Neuronal stem cell (in vitro differentiated cells): ENCODE measurements around the gene TRPM8.
"Not testable (repeated sequence)": the region's sequence is repeated elsewhere in the genome, so short reads cannot be mapped to it uniquely, and the experiment has no call there.

Experiments used
- DNase-seq: peaks from one replicate; pipeline ENCODE4 v3.0.0-alpha.2; 2013; ENCODE audit warnings: low spot score
- H2AFZ ChIP-seq: one replicate; pipeline ENCODE4 v1.6.1; 2013; ENCODE audit warnings: mild to moderate bottlenecking, low read length, inconsistent platforms
- H2AK5ac ChIP-seq: 2 replicates; pipeline ENCODE4 v1.6.1; 2013; ENCODE audit warnings: low read depth, mild to moderate bottlenecking, inconsistent platforms, low read length, moderate library complexity, mixed read lengths
- H2BK120ac ChIP-seq: 2 replicates; pipeline ENCODE4 v1.6.1; 2013; ENCODE audit warnings: low read depth, mild to moderate bottlenecking, inconsistent platforms, low read length, moderate library complexity, mixed read lengths
- H2BK12ac ChIP-seq: one replicate; pipeline ENCODE4 v1.6.1; 2013; ENCODE audit warnings: low read length, inconsistent platforms
- H2BK15ac ChIP-seq: 2 replicates; pipeline ENCODE4 v1.6.1; 2013; ENCODE audit warnings: mild to moderate bottlenecking, low read length, inconsistent platforms, mixed read lengths
- H2BK5ac ChIP-seq: one replicate; pipeline ENCODE4 v1.6.1; 2013; ENCODE audit warnings: inconsistent platforms, mild to moderate bottlenecking, low read length, moderate library complexity
- H3K14ac ChIP-seq: one replicate; pipeline ENCODE4 v1.6.1; 2013; ENCODE audit warnings: low read length, inconsistent platforms
- H3K18ac ChIP-seq: 2 replicates; pipeline ENCODE4 v1.6.1; 2013; ENCODE audit warnings: low read length, inconsistent platforms
- H3K23ac ChIP-seq: 2 replicates; pipeline ENCODE4 v1.6.1; 2013; ENCODE audit warnings: low read depth, mild to moderate bottlenecking, mixed read lengths, low read length, inconsistent platforms; ENCODE audit not compliant: poor library complexity
- H3K27ac ChIP-seq: replicated peaks from 3 replicates; pipeline ENCODE4 v1.5.1; 2013; ENCODE audit warnings: low read length, inconsistent platforms
- H3K27me3 ChIP-seq, 3 experiments: 2 replicates each; pipeline ENCODE4 v1.6.1; 2013; ENCODE audit warnings: low read length in 3 of 3, mild to moderate bottlenecking in 2 of 3, inconsistent platforms in 1 of 3, low read depth in 1 of 3, mixed read lengths in 1 of 3, moderate library complexity in 1 of 3; ENCODE audit not compliant: control insufficient read depth in 3 of 3, insufficient read depth in 3 of 3
- H3K36me3 ChIP-seq, 2 donors: replicated peaks in 1 of 2; 2 replicates each; pipeline ENCODE4 v1.6.1; 2013; ENCODE audit warnings: low read length in 2 of 2; ENCODE audit not compliant: control insufficient read depth in 2 of 2, insufficient read depth in 2 of 2
- H3K4ac ChIP-seq: 2 replicates; pipeline ENCODE4 v1.6.1; 2013; ENCODE audit warnings: inconsistent platforms, mild to moderate bottlenecking, low read length, moderate library complexity
- H3K4me1 ChIP-seq, 2 donors: 1 replicate in 1 of 2; 2 replicates in 1 of 2; pipeline ENCODE4 v1.6.1; 2013; ENCODE audit warnings: low read length in 2 of 2, low read depth in 1 of 2; ENCODE audit not compliant: control insufficient read depth in 2 of 2, insufficient read depth in 1 of 2
- H3K4me2 ChIP-seq: one replicate; pipeline ENCODE4 v1.6.1; 2013; ENCODE audit warnings: mild to moderate bottlenecking, low read length, inconsistent platforms; ENCODE audit not compliant: insufficient read depth, poor library complexity, severe bottlenecking
- H3K4me3 ChIP-seq, 2 donors: 2 replicates each; pipeline ENCODE4 v1.5.1; 2013; ENCODE audit warnings: low read length in 2 of 2, mild to moderate bottlenecking in 2 of 2, inconsistent platforms in 1 of 2, moderate library complexity in 1 of 2
- H3K79me1 ChIP-seq: one replicate; pipeline ENCODE4 v1.6.1; 2013; ENCODE audit warnings: low read depth, mild to moderate bottlenecking, inconsistent platforms, low read length, moderate library complexity
- H3K9ac ChIP-seq: one replicate; pipeline ENCODE4 v1.6.1; 2013; ENCODE audit warnings: mild to moderate bottlenecking, low read depth, low read length, inconsistent platforms; ENCODE audit not compliant: poor library complexity
- H3K9me3 ChIP-seq, 2 donors: replicated peaks in 1 of 2; 2 replicates each; pipeline versions ENCODE3 to v1.6.1; 2013; ENCODE audit warnings: low read length in 2 of 2, mild to moderate bottlenecking in 2 of 2, inconsistent platforms in 1 of 2, low read depth in 1 of 2, mixed read lengths in 1 of 2, moderate library complexity in 1 of 2; ENCODE audit not compliant: control insufficient read depth in 2 of 2, insufficient read depth in 1 of 2
- H4K8ac ChIP-seq: one replicate; pipeline ENCODE4 v1.6.1; 2013; ENCODE audit warnings: low read depth, mild to moderate bottlenecking, inconsistent platforms, low read length, moderate library complexity
- H4K91ac ChIP-seq: one replicate; pipeline ENCODE4 v1.6.1; 2013; ENCODE audit warnings: low read length, low read depth, mild to moderate bottlenecking, inconsistent platforms; ENCODE audit not compliant: poor library complexity
- WGBS, 2 donors: extraction: QIAGEN DNeasy Blood & Tissue Kit; methylation state at CpG; one replicate each; pipeline ENCODE4 v1.1.7; 2013; ENCODE audit warnings: missing lambda C conversion rate in 2 of 2, mixed read lengths in 1 of 2; ENCODE audit not compliant: insufficient read length in 2 of 2, insufficient replicate concordance in 1 of 2; ENCODE audit errors: extremely low coverage in 2 of 2; 5-methylcytosine and 5-hydroxymethylcytosine counted together

TRPM8 gene

DNA sequence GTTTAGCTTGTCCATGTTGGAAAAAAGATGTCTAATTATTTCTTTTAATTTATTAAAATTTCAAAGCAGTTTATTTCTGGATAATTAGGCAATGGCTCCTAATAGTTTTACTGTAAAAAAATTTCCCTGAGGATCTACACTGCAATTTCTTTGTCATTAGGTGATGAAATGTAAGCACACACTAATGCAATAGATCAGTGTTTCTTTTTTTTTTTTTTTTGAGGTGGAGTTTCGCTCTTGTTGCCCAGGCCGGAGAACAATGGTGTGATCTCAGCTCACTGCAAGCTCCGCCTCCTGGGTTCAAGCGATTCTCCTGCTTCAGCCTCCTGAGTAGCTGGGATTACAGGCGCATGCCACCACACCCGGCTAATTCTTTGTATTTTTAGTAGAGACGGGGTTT lies 48.5 kb downstream of the TRPM8 start:
- not testable (repeated sequence) for H3K4ac ChIP-seq, H3K18ac ChIP-seq, H2BK15ac ChIP-seq, H4K8ac ChIP-seq, H2BK120ac ChIP-seq, H3K9me3 ChIP-seq, H3K9ac ChIP-seq, DNase-seq, H3K27me3 ChIP-seq, H3K4me1 ChIP-seq, H3K23ac ChIP-seq, H2BK5ac ChIP-seq, H2AK5ac ChIP-seq, H4K91ac ChIP-seq, H3K36me3 ChIP-seq, H2AFZ ChIP-seq, H3K4me2 ChIP-seq, H3K79me1 ChIP-seq, H3K27ac ChIP-seq, H2BK12ac ChIP-seq, H3K4me3 ChIP-seq, H3K14ac ChIP-seq
- WGBS, 2 donors, result no CpG with 5 or more reads among the region's 7 CpGs

GRCh38 chr2:233966388-233966787 lies 49.2 kb downstream of the TRPM8 start:
- no peak overlapping the region for H2BK15ac ChIP-seq
- no peak overlapping the region for H3K4me3 ChIP-seq
- H3K14ac ChIP-seq, result no peak overlapping the region
- no peak overlapping the region for H3K18ac ChIP-seq
- H3K79me1 ChIP-seq, result no peaks in the 10 kb centered on the region
- no peaks in the 10 kb centered on the region for H3K27me3 ChIP-seq
- H2BK12ac ChIP-seq, result no peak overlapping the region
- H3K9me3 ChIP-seq, result no peaks in the 10 kb centered on the region
- H2BK5ac ChIP-seq, result no peak overlapping the region
- H2BK120ac ChIP-seq, result no peak overlapping the region
- peaks cover 0 to 8% of the 10 kb centered on the region in 2 donors for H3K36me3 ChIP-seq
- no peak overlapping the region for H4K8ac ChIP-seq
- WGBS, 2 donors, result no CpG with 5 or more reads among the region's 7 CpGs
- H3K9ac ChIP-seq, result no peak overlapping the region
- H2AK5ac ChIP-seq, result no peak overlapping the region
- H3K23ac ChIP-seq, result no peak overlapping the region
- H4K91ac ChIP-seq, result no peak overlapping the region
- no peak overlapping the region for H3K27ac ChIP-seq
- no peak overlapping the region for H3K4me2 ChIP-seq
- H3K4ac ChIP-seq, result no peak overlapping the region
- peaks cover 0 to 3% of the 10 kb centered on the region in 2 donors for H3K4me1 ChIP-seq
- H2AFZ ChIP-seq, result no peak overlapping the region
- DNase-seq, result no peak

DNA sequence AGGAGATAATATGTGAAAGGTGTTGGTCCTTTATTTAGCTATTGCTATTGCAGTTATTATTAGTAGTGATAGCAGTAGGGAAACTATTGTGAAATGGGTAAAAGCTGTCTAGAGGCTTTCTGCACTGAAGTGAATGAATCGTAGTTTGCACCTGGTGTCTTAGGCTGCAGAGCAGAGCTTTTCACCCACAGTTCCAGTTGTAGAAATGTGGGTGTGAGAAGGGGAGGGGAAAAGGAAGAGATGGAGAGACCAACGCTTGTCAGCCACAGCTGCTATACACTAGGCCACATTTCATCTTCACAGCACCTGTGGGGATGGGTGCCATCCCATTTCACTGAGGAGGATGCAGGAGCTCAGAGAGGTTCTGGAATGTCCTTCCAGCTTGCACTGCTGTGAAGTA lies 50.0 kb downstream of the TRPM8 start:
- Histone ChIP-seq H2BK5ac (no peak overlapping the region), H2BK15ac (no peak overlapping the region), H3K36me3 (peaks cover 0 to 8% of the 10 kb centered on the region in 2 donors), H2AFZ (no peak overlapping the region), H3K9ac (no peak overlapping the region), H3K27me3 (no peaks in the 10 kb centered on the region), H3K4me2 (no peak overlapping the region), H3K4me1 (peaks cover 0 to 3% of the 10 kb centered on the region in 2 donors), H3K27ac (no peak overlapping the region), H3K9me3 (no peaks in the 10 kb centered on the region), H3K79me1 (no peaks in the 10 kb centered on the region), H2AK5ac (no peak overlapping the region), H3K14ac (no peak overlapping the region), H2BK120ac (no peak overlapping the region), H4K91ac (no peak overlapping the region), H3K4ac (no peak overlapping the region), H3K23ac (no peak overlapping the region), H4K8ac (no peak overlapping the region), H2BK12ac (no peak overlapping the region), H3K18ac (no peak overlapping the region), H3K4me3 (no peak overlapping the region)
- no peak for DNase-seq
- WGBS, 2 donors, result no CpG with 5 or more reads among the region's 2 CpGs

DNA sequence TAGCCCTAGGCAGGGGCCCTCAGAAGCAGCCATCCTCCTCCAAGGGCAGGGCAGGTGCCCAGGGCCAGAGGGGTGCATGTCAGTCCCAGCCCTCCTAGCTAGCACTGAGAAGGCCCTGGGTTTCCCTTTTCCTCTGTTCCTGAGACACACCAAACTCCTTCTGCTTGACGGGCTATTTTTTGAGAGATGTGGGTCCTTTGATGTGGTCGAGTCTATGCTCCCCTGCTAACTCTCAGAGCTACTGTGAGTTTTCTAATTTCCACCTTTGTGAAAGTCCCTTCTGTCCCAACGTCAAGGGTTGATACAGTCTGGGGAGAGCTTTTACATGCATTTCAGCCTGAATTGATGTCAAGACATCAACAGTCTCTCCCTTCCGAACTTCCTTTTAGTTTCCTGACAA lies 51.4 kb downstream of the TRPM8 start:
- Histone ChIP-seq H3K9me3 (no peaks in the 10 kb centered on the region), H3K4me3 (no peak overlapping the region), H3K23ac (no peak overlapping the region), H2BK120ac (no peak overlapping the region), H2BK12ac (no peak overlapping the region), H2AK5ac (no peak overlapping the region), H3K4me2 (no peak overlapping the region), H3K4me1 (peaks cover 0 to 3% of the 10 kb centered on the region in 2 donors), H2AFZ (no peak overlapping the region), H3K27me3 (no peaks in the 10 kb centered on the region), H4K8ac (no peak overlapping the region), H2BK15ac (no peak overlapping the region), H3K9ac (no peak overlapping the region), H3K18ac (no peak overlapping the region), H3K79me1 (no peaks in the 10 kb centered on the region), H3K4ac (no peak overlapping the region), H2BK5ac (no peak overlapping the region), H3K27ac (no peak overlapping the region), H4K91ac (no peak overlapping the region), H3K14ac (no peak overlapping the region), H3K36me3 (peaks cover 0 to 9% of the 10 kb centered on the region in 2 donors)
- no CpG with 5 or more reads among the region's 4 CpGs for WGBS, 2 donors
- DNase-seq, result no peak
